ENCODE results near the gene NTNG2. TPM values are rescaled to one million over a fixed set of nuclear protein-coding genes. Genes with fewer than 3 reads are reported as not detected.

NTNG2 gene
- total and polyA plus RNA-seq, 9 of the 15 experiments (the other 6 are each of a cell fraction or from before 2014, with no cell fraction given) = 0.01 to 0.11 (median 0.09) TPM; not detected in 6

DNA sequence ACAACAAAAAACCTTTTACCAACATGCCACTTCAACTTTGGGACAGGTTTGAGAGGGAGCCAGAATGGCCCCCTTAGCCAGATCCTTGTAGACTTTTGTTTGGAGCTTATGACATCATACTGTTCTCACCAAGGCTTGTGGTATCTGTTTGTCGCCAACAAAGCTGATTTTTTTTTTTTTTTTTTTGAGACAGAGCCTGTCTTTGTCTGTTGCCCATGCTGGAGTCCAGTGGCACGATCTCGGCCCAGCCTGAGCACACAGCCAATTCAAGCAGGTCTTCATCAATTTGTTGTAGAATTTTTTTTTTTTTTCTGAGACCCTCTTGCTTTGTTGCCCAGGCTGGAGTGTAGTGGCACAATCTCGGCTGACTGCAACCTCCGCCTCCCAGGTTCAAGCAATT is 26.4 kb upstream of the NTNG2 start:
- POLR2A ChIA-PET = interaction anchor here (0.6 kb wide), 1 partner anchor 8 kb away, joined by 3 read pairs; no protein-coding TSS in a partner anchor
- no peaks in the 10 kb centered on the region for H3K4me1 ChIP-seq (replicated peaks in 1 of 2; ENCODE audit: control insufficient read depth in 2 of 2, insufficient read depth in 2 of 2, low read length in 2 of 2)
- H3K79me2 ChIP-seq (ENCODE audit: control insufficient read depth, insufficient read depth, low read length) = no peaks in the 10 kb centered on the region
- H3K36me3 ChIP-seq (ENCODE audit: control insufficient read depth, insufficient read depth, low read length) = no peaks in the 10 kb centered on the region
- CTCF ChIA-PET (ENCODE audit: low intra/inter-chr PET ratio) = no interaction called here
- peaks cover 57 to 79% of the 10 kb centered on the region in 2 experiments for H3K27me3 ChIP-seq (ENCODE audit: control insufficient read depth in 2 of 2, insufficient read depth in 2 of 2, low read length in 2 of 2)
- DNase-seq (ENCODE audit: extremely low read depth in 1 of 4, low spot score in 3 of 4) (no peak), FAIRE-seq (no peak), ATAC-seq (no peak)
- no TSS peak for BruUV-seq (replicated peaks)
- in situ Hi-C loops (cut with MboI) (no loop called here), intact Hi-C loops (cut with micrococcal nuclease) (no loop called here)
- no peak overlapping the region for H2AFZ ChIP-seq (ENCODE audit: low read depth, low read length)
- H3K4me2 ChIP-seq (ENCODE audit: insufficient read depth, low read length) = no peak overlapping the region
- TF ChIP-seq CBFA2T3 (IDR thresholded peaks at IDR 0.05) = no peak
- no peak for TF ChIP-seq HDGF (IDR thresholded peaks at IDR 0.05)
- no peak for TF ChIP-seq ZNF77 (CRISPR knock-in tag; IDR thresholded peaks at IDR 0.05)
- TF ChIP-seq, protein P1, sequence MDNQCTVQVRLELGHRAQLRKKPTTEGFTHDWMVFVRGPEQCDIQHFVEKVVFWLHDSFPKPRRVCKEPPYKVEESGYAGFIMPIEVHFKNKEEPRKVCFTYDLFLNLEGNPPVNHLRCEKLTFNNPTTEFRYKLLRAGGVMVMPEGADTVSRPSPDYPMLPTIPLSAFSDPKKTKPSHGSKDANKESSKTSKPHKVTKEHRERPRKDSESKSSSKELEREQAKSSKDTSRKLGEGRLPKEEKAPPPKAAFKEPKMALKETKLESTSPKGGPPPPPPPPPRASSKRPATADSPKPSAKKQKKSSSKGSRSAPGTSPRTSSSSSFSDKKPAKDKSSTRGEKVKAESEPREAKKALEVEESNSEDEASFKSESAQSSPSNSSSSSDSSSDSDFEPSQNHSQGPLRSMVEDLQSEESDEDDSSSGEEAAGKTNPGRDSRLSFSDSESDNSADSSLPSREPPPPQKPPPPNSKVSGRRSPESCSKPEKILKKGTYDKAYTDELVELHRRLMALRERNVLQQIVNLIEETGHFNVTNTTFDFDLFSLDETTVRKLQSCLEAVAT (IDR thresholded peaks at IDR 0.05) = no peak
- no peak for TF ChIP-seq ZNF224 (CRISPR knock-in tag; IDR thresholded peaks at IDR 0.05)
- TF ChIP-seq HNRNPUL1 (IDR thresholded peaks at IDR 0.05; ENCODE audit: low read length) = no peak
- TF ChIP-seq BDP1 (IDR thresholded peaks at IDR 0.05; ENCODE audit: insufficient read depth, insufficient read length) = no peak
- no peak for TF ChIP-seq ZNF408 (CRISPR knock-in tag; IDR thresholded peaks at IDR 0.05; ENCODE audit: low read depth)
- TF ChIP-seq BRCA1 (IDR thresholded peaks at IDR 0.05) = no peak
- TF ChIP-seq BRCA1 (CRISPR knock-in tag; IDR thresholded peaks at IDR 0.05) = no peak
- TF ChIP-seq, protein P2, sequence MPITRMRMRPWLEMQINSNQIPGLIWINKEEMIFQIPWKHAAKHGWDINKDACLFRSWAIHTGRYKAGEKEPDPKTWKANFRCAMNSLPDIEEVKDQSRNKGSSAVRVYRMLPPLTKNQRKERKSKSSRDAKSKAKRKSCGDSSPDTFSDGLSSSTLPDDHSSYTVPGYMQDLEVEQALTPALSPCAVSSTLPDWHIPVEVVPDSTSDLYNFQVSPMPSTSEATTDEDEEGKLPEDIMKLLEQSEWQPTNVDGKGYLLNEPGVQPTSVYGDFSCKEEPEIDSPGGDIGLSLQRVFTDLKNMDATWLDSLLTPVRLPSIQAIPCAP (CRISPR knock-in tag; IDR thresholded peaks at IDR 0.05; ENCODE audit: borderline replicate concordance) = no peak
- TF ChIP-seq ZNF124 (CRISPR knock-in tag; IDR thresholded peaks at IDR 0.05) = no peak
- TF ChIP-seq ZNF274 (IDR thresholded peaks at IDR 0.05; ENCODE audit: borderline replicate concordance, low read depth, low read length) = no peak
- TF ChIP-seq, protein P3, sequence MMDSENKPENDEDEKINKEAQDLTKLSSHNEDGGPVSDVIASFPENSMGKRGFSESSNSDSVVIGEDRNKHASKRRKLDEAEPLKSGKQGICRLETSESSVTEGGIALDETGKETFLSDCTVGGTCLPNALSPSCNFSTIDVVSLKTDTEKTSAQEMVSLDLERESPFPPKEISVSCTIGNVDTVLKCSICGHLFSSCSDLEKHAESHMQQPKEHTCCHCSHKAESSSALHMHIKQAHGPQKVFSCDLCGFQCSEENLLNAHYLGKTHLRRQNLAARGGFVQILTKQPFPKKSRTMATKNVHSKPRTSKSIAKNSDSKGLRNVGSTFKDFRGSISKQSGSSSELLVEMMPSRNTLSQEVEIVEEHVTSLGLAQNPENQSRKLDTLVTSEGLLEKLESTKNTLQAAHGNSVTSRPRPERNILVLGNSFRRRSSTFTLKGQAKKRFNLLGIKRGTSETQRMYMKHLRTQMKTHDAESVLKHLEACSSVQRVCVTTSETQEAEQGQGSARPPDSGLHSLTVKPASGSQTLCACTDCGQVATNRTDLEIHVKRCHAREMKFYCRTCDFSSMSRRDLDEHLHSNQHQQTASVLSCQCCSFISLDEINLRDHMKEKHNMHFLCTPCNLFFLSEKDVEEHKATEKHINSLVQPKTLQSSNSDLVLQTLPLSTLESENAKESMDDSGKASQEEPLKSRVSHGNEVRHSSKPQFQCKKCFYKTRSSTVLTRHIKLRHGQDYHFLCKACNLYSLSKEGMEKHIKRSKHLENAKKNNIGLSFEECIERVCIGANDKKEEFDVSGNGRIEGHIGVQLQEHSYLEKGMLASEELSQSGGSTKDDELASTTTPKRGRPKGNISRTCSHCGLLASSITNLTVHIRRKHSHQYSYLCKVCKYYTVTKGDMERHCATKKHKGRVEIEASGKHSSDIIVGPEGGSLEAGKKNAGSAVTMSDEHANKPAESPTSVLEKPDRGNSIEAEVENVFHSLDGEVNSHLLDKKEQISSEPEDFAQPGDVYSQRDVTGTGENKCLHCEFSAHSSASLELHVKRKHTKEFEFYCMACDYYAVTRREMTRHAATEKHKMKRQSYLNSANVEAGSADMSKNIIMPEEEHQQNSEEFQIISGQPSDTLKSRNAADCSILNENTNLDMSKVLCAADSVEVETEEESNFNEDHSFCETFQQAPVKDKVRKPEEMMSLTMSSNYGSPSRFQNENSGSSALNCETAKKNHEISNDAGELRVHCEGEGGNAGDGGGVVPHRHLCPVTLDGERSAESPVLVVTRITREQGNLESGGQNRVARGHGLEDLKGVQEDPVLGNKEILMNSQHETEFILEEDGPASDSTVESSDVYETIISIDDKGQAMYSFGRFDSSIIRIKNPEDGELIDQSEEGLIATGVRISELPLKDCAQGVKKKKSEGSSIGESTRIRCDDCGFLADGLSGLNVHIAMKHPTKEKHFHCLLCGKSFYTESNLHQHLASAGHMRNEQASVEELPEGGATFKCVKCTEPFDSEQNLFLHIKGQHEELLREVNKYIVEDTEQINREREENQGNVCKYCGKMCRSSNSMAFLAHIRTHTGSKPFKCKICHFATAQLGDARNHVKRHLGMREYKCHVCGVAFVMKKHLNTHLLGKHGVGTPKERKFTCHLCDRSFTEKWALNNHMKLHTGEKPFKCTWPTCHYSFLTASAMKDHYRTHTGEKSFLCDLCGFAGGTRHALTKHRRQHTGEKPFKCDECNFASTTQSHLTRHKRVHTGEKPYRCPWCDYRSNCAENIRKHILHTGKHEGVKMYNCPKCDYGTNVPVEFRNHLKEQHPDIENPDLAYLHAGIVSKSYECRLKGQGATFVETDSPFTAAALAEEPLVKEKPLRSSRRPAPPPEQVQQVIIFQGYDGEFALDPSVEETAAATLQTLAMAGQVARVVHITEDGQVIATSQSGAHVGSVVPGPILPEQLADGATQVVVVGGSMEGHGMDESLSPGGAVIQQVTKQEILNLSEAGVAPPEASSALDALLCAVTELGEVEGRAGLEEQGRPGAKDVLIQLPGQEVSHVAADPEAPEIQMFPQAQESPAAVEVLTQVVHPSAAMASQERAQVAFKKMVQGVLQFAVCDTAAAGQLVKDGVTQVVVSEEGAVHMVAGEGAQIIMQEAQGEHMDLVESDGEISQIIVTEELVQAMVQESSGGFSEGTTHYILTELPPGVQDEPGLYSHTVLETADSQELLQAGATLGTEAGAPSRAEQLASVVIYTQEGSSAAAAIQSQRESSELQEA (IDR thresholded peaks at IDR 0.05; ENCODE audit: low read depth) = no peak
- no peak for TF ChIP-seq CEBPB (tag; IDR thresholded peaks at IDR 0.05)
- 3% methylated on average over 5 of the region's 5 CpGs for WGBS (ENCODE audit: insufficient coverage, low coverage, missing lambda C conversion rate)
- no peaks in the 10 kb centered on the region for H3K9me3 ChIP-seq (replicated peaks; ENCODE audit: control insufficient read depth, insufficient read depth, low read depth, low read length)
- no peak overlapping the region for H3K4me3 ChIP-seq
- no peaks in the 10 kb centered on the region for H3K9me1 ChIP-seq (ENCODE audit: control insufficient read depth, insufficient read depth, low read length)
- no peak overlapping the region for H3K9ac ChIP-seq (ENCODE audit: insufficient read depth in 1 of 2, low read depth in 2 of 2, low read length in 2 of 2)
- H4K20me1 ChIP-seq (replicated peaks; ENCODE audit: control insufficient read depth, insufficient read depth, low read length) = no peaks in the 10 kb centered on the region; the same call in 1 of the 2 replicates
- H3K27ac ChIP-seq (ENCODE audit: extremely low read depth, low read depth, low read length) = no peak overlapping the region
